ENCODE results near the gene LDAH. TPM values are rescaled to one million over a fixed set of nuclear protein-coding genes. Genes with fewer than 3 reads are reported as not detected.

The LDAH gene
- total RNA-seq, 2 experiments from 2014 or later, result 31.1 to 37.6 TPM

GRCh38 chr2:20689428-20690264, 133.3 kb downstream of the LDAH start:
- Mint-ChIP-seq H3K4me1 (ENCODE audit: low read depth) (no peaks in the 10 kb centered on the region), H3K27me3 (ENCODE audit: low read depth) (no peaks in the 10 kb centered on the region), H3K9me3 (no peaks in the 10 kb centered on the region), H3K27ac (no peak overlapping the region), H3K36me3 (ENCODE audit: low read depth) (peaks cover 35% of the 10 kb centered on the region), H3K4me3 (no peak overlapping the region)
- DNase-seq, result no peak
- CTCF ChIA-PET, result no interaction called here
- intact Hi-C loops (cut with micrococcal nuclease), result no loop called here

DNA sequence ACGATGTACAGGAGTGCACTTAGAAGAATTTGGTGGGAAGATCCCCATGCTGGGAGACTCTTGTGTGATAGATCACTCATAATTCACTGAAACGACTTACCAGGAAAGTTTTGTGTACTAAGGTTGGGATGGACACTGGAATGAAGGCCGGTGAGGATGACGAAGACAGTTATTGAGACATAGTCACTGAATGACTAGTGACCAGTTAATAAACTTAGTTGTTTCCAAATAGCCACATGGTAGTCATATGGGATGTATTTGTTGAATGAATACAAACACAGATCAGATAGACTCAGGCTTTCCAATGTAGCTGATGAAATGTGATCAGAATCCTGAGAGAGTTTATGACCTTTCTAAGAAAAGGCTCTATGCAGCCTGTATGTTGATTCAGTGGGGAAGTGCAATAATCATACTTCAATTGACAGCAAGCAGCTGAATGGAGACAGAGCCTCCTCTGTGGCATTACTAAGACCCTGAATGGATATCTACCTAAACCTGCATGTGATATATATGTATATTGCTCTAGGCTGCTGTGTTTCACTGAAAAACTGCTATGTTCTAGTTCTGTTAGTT, 135.6 kb downstream of the LDAH start:
- intact Hi-C loops (cut with micrococcal nuclease), result no loop called here
- H3K36me3 Mint-ChIP-seq (ENCODE audit: low read depth), result peaks cover 35% of the 10 kb centered on the region
- CTCF ChIA-PET, result interaction anchor here (1.4 to 1.7 kb wide), 2 partner anchors 26 to 276 kb away, joined by 3 to 4 read pairs; no protein-coding TSS in a partner anchor

GRCh38 chr2:20684581-20685063, 138.3 kb downstream of the LDAH start:
- DNase-seq, result no peak
- intact Hi-C loops (cut with micrococcal nuclease), result no loop called here
- peaks cover 29% of the 10 kb centered on the region for H3K36me3 Mint-ChIP-seq (ENCODE audit: low read depth)
- no peak overlapping the region for H3K4me3 Mint-ChIP-seq
- CTCF ChIA-PET, result interaction anchor here (1.1 to 2.2 kb wide), 2 partner anchors 23 to 278 kb away, joined by 3 to 8 read pairs; no protein-coding TSS in a partner anchor
- H3K27me3 Mint-ChIP-seq (ENCODE audit: low read depth), result no peaks in the 10 kb centered on the region
- no peaks in the 10 kb centered on the region for H3K4me1 Mint-ChIP-seq (ENCODE audit: low read depth)
- H3K27ac Mint-ChIP-seq, result no peak overlapping the region
- H3K9me3 Mint-ChIP-seq, result no peaks in the 10 kb centered on the region

More for the DNA sequence above, 135.6 kb downstream of the LDAH start:
- Mint-ChIP-seq H3K4me1 (ENCODE audit: low read depth) (no peaks in the 10 kb centered on the region), H3K27me3 (ENCODE audit: low read depth) (no peaks in the 10 kb centered on the region), H3K9me3 (no peaks in the 10 kb centered on the region), H3K27ac (no peak overlapping the region), H3K4me3 (no peak overlapping the region)
- DNase-seq, result no peak

DNA sequence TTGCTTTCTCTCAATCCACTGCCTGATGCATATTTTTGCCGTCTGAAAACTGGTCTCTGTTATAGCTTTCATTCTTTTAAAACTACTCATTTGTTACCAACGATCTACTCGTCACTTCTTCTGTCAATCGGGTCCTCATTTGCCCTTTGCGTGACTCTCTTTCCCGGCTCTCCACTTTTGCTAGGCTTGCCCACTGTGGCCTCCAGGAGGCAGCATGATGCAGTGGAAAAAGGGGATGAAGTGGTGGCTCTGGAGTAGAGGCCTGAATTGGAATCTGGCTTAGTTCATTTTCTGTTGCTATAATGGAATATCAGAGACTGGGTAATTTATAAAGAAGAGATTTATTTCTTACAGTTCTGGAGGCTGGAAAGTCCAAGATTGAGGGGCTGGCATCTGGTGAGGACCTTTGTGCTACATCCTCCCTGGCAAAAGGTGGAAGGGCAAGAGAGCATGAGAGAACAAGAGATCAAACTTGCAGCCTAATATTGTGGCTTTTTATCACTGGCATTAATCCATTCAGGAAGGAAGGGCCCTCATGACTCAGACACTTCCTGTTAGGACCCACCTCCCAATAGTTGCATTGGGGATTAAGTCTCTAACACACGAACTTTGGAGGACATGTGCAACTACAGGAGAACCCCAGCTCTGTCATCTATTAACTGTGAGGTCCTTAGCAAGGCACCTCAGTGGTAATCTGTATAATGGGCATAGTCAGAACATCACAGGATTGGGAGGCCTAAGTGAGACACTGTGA, 140.6 kb downstream of the LDAH start:
- H3K36me3 Mint-ChIP-seq (ENCODE audit: low read depth), result peaks cover 16% of the 10 kb centered on the region
- no peaks in the 10 kb centered on the region for H3K9me3 Mint-ChIP-seq
- DNase-seq, result no peak
- CTCF ChIA-PET, result interaction anchor here (1.0 to 1.2 kb wide), 3 partner anchors 15 to 281 kb away, joined by 3 to 5 read pairs (median 4); no protein-coding TSS in a partner anchor
- no peaks in the 10 kb centered on the region for H3K27me3 Mint-ChIP-seq (ENCODE audit: low read depth)
- intact Hi-C loops (cut with micrococcal nuclease), result no loop called here
- no peaks in the 10 kb centered on the region for H3K4me1 Mint-ChIP-seq (ENCODE audit: low read depth)
- H3K27ac Mint-ChIP-seq, result no peak overlapping the region
- H3K4me3 Mint-ChIP-seq, result no peak overlapping the region

GRCh38 chr2:20680744-20681375, 142.0 kb downstream of the LDAH start:
- Mint-ChIP-seq H3K4me1 (ENCODE audit: low read depth) (no peaks in the 10 kb centered on the region), H3K27me3 (ENCODE audit: low read depth) (no peaks in the 10 kb centered on the region), H3K4me3 (no peak overlapping the region), H3K27ac (no peak overlapping the region), H3K36me3 (ENCODE audit: low read depth) (peaks cover 4% of the 10 kb centered on the region), H3K9me3 (no peaks in the 10 kb centered on the region)
- DNase-seq, result no peak
- CTCF ChIA-PET, result interaction anchor here (1.1 kb wide), 1 partner anchor 20 kb away, joined by 4 read pairs; no protein-coding TSS in a partner anchor
- intact Hi-C loops (cut with micrococcal nuclease), result no loop called here

DNA sequence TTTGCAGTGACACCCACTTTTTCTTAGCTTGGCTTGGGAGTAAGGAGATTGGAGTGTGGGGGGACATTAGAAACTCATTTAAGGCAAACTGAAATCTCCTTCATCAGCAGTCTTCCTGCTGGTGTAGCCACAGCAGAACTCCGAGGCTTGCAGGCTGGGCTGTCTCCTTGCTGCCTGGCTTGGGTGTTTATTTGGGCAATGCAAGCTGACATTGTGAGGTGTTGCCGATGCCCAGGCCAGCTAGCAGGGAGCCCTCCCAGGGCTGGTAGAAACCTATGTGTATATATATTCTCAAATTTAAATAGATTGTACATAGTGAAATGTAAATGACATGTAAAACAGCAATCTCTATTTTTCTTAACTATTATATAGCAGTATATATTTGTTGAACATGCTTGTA, 144.1 kb downstream of the LDAH start:
- Mint-ChIP-seq H3K4me3 (no peak overlapping the region), H3K4me1 (ENCODE audit: low read depth) (no peaks in the 10 kb centered on the region), H3K36me3 (ENCODE audit: low read depth) (peaks cover 4% of the 10 kb centered on the region), H3K9me3 (no peaks in the 10 kb centered on the region), H3K27ac (no peak overlapping the region), H3K27me3 (ENCODE audit: low read depth) (no peaks in the 10 kb centered on the region)
- no peak for DNase-seq
- CTCF ChIA-PET, result interaction anchor here (1.3 to 3.4 kb wide), 4 partner anchors 13 to 286 kb away, joined by 5 to 14 read pairs (median 8); no protein-coding TSS in a partner anchor
- intact Hi-C loops (cut with micrococcal nuclease), result no loop called here

DNA sequence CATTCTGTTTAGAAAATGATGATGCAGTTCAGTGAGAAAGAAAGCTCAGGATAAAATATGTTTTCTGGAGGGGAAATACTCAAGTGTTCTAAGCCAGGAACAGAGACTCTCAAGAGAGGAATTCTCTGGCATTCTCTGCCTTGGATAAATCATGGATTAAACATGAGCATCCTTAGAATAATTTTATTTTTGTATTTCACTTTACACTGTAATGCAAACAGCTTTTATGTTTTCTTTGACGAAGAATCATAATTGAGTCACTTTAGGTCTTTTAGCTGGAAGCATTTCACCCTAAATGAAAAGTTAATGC, 144.9 kb downstream of the LDAH start:
- H3K27me3 Mint-ChIP-seq (ENCODE audit: low read depth), result no peaks in the 10 kb centered on the region

DNA sequence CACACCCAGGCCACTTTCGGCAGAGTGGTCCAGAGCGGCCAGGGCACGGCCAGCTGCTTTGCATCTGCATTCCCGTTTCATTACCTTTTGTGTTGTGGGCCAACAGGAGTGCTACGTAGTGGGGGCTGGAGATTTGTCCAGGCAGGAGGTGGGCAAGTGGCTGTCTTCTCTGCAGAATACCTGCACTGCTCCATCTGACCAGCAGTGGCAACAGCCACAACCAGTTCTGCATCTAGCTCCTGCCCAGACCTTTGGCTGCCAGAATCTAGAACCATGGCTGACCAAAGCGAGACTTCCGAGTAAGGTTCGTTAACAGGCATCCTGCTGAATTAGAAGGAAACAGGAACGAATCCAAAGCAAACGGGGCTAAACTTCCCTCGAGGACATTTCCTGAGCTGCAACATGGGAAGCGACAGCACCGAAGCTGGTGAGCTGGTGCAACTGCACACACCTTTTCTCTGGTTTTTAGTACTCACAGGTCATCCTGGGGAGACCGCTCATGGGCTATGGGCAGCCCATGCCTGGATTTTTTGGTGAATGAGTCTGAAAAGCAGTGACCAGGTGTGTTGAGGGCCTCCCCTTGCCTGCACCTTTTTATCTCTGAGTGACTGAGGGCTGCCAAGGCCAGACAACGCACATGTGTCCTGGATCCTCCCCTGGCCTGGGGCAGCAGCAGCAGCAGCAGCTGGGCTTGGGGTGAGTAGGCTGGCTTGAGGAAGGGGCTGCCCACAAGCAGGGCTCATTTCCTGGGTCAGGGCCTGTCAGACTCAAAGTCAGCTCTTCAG, 145.4 kb downstream of the LDAH start:
- H3K36me3 Mint-ChIP-seq (ENCODE audit: low read depth), result peaks cover 4% of the 10 kb centered on the region
- no peaks in the 10 kb centered on the region for H3K9me3 Mint-ChIP-seq
- CTCF ChIA-PET, result interaction anchor here (0.6 to 3.4 kb wide), 6 partner anchors 11 to 284 kb away, joined by 3 to 14 read pairs (median 5); partner anchors contain the start of gene HS1BP3
- no peak overlapping the region for H3K27ac Mint-ChIP-seq
- peaks cover 2% of the 10 kb centered on the region for H3K27me3 Mint-ChIP-seq (ENCODE audit: low read depth)
- DNase-seq, result no peak
- no peak overlapping the region for H3K4me3 Mint-ChIP-seq
- no peaks in the 10 kb centered on the region for H3K4me1 Mint-ChIP-seq (ENCODE audit: low read depth)
- intact Hi-C loops (cut with micrococcal nuclease), result no loop called here

More for the DNA sequence above, 144.9 kb downstream of the LDAH start:
- Mint-ChIP-seq H3K36me3 (ENCODE audit: low read depth) (peaks cover 4% of the 10 kb centered on the region), H3K4me3 (no peak overlapping the region), H3K9me3 (no peaks in the 10 kb centered on the region), H3K4me1 (ENCODE audit: low read depth) (no peaks in the 10 kb centered on the region), H3K27ac (no peak overlapping the region)
- intact Hi-C loops (cut with micrococcal nuclease), result no loop called here
- CTCF ChIA-PET, result interaction anchor here (0.6 to 3.4 kb wide), 5 partner anchors 12 to 286 kb away, joined by 4 to 14 read pairs (median 5); no protein-coding TSS in a partner anchor
- DNase-seq, result no peak

DNA sequence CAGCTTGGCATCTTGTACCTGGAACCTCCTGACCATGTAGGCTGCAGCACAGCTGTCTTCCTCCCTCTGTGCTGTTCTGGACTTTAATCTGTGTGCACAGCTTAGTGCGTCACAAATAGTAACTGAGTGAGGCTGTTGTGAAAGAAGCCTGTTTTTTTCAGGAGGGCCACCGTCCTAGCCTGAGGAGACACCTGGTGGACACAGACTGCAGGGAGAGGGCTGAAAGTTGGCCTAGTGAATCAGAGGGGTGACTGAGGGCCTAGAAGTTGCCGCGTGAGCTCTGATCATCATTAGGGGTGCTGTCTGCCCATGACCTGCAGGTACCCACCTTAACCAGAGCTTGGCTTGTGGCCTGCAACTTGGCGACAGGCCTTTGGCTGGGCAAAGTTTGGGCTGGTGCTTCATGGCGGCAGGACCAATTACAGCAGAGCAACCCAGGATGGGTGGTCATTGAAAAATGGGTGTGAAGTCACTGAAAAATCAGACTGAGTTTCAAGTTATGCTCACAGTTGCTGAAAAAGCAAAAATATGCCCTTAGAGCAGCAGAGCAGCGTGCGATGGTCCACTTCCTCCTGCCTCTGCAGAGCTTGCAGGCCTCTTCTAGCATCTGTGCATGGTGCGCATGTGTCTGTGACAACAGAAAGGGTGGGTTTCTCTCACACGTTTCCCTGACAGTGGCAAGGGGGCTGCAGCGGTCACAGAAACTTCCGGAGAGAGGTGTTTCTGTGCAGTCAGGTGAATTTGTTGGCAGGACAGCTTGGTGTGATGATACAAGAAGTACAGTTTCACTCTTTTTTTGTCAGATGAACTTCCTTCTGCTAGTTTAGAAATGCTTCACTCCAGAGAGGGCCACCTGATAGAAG, 146.3 kb downstream of the LDAH start:
- no peak overlapping the region for H3K4me3 Mint-ChIP-seq

GRCh38 chr2:20675701-20676352, 147.1 kb downstream of the LDAH start:
- no peaks in the 10 kb centered on the region for H3K9me3 Mint-ChIP-seq
- CTCF ChIA-PET, result interaction anchor here (0.8 to 3.4 kb wide), 6 partner anchors 10 to 287 kb away, joined by 3 to 14 read pairs (median 5); partner anchors contain the start of gene HS1BP3
- no peak overlapping the region for H3K4me3 Mint-ChIP-seq
- H3K4me1 Mint-ChIP-seq (ENCODE audit: low read depth), result no peaks in the 10 kb centered on the region
- H3K36me3 Mint-ChIP-seq (ENCODE audit: low read depth), result peaks cover 2% of the 10 kb centered on the region
- intact Hi-C loops (cut with micrococcal nuclease), result no loop called here
- peak; percentile 19 for DNase-seq
- H3K27me3 Mint-ChIP-seq (ENCODE audit: low read depth), result peaks cover 5% of the 10 kb centered on the region
- H3K27ac Mint-ChIP-seq, result no peak overlapping the region

More for the DNA sequence above, 146.3 kb downstream of the LDAH start:
- Mint-ChIP-seq H3K27ac (no peak overlapping the region), H3K9me3 (no peaks in the 10 kb centered on the region), H3K36me3 (ENCODE audit: low read depth) (peaks cover 2% of the 10 kb centered on the region), H3K27me3 (ENCODE audit: low read depth) (peaks cover 2% of the 10 kb centered on the region), H3K4me1 (ENCODE audit: low read depth) (no peaks in the 10 kb centered on the region)
- no peak for DNase-seq
- CTCF ChIA-PET, result interaction anchor here (0.8 to 3.4 kb wide), 6 partner anchors 10 to 287 kb away, joined by 3 to 14 read pairs (median 5); partner anchors contain the start of gene HS1BP3
- intact Hi-C loops (cut with micrococcal nuclease), result no loop called here
